ENCODE data around the gene IL1RN. TPM values are rescaled to one million over a fixed set of nuclear protein-coding genes. Genes with fewer than 3 reads are reported as not detected.

Gene IL1RN
- total and polyA plus RNA-seq, 2 of the 8 experiments (the other 6 are each of a cell fraction or from before 2014, with no cell fraction given) = not detected

DNA sequence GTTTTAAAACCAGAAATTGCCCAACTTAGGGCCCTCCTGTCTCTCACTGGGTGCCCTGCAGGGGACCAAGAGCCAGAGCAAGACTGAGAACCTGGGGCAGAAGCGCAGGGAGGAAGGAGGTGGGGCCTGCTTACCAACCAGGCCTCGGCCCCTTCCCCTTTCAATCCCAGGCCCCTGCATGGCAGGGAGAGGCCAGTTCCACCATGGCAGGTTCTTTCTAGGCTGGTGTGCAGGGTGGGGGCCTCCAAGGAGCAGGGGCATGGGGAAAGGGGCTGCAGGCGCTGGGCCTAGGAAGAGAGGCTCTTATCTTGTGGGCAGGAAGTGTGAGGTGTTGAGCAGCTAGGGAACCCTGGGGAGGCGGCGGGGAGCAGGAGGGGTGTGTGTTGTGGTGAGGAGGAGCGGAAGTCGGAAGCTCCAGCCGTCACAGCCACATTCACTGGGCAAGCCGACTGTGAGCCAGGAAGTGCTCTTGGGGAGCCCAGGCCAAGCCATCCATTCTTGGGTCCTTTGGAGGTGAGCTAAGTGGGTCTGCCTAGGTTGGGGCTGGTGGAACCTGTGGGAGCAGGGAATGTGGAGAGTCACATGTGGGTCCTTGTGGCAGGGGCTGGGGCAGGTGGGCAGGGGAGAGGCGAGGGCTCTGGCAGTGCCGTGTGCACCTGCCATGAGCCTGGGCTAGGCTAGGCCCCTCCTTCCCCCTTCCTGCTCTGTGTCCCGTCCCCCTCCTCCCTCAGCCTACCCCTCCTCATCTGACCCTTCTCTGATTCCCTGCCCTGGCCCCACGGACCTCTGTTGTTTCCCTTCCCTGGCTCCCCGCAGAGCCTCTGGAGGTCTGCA lies 46.4 kb downstream of the IL1RN start, which contains the start of gene PSD4:
TSS of gene PSD4 (plus strand) at position 430 of the 834 bp plus-strand sequence. CDS start 8,486 bp downstream, outside the sequence.
- no peak within 1 kb of the TSS for H4K5ac ChIP-seq (ENCODE audit: insufficient read length, low read depth, low read length)
- H3K56ac ChIP-seq (replicated peaks; ENCODE audit: insufficient read length, low read depth, low read length) = no peak within 1 kb of the TSS
- no peaks in the 10 kb centered on the region for H3K23me2 ChIP-seq (ENCODE audit: low read depth, low read length)
- no peak within 1 kb of the TSS for H3K4me3 ChIP-seq (ENCODE audit: extremely low read depth in 1 of 4, insufficient read depth in 2 of 4, low read depth in 3 of 4, low read length in 4 of 4)
- peak within 1 kb of the TSS; percentile 17; the same call in 1 of the 2 replicates for H2BK12ac ChIP-seq (ENCODE audit: low read depth, low read length)
- H4K8ac ChIP-seq (ENCODE audit: extremely low read depth, insufficient read depth, low read length) = no peak within 1 kb of the TSS
- no peak within 1 kb of the TSS for H2BK15ac ChIP-seq (ENCODE audit: low read length)
- no peaks in the 10 kb centered on the region for H3K79me2 ChIP-seq (ENCODE audit: control insufficient read depth in 1 of 2, insufficient read depth in 2 of 2, low read length in 2 of 2)
- no peaks in the 10 kb centered on the region for H3K9me3 ChIP-seq (ENCODE audit: insufficient read depth in 2 of 2, low read depth in 1 of 2, low read length in 1 of 2)
- H3K14ac ChIP-seq (ENCODE audit: insufficient read length) = no peak within 1 kb of the TSS
- H4K91ac ChIP-seq (replicated peaks; ENCODE audit: insufficient read length, low read length) = no peak within 1 kb of the TSS
- ChIA-PET POLR2A (ENCODE audit: partially characterized antibody) (interaction anchor here (1.6 to 2.0 kb wide), 2 partner anchors 9 kb away, joined by 4 read pairs; no protein-coding TSS in a partner anchor), CTCF (ENCODE audit: partially characterized antibody) (interaction anchor here (0.7 to 6.2 kb wide), 16 partner anchors 9 to 115 kb away, joined by 3 to 63 read pairs (median 6); partner anchors contain the start of gene IL36RN)
- no peak within 1 kb of the TSS for H2BK20ac ChIP-seq (ENCODE audit: low read length)
- H3K36me3 ChIP-seq (ENCODE audit: control insufficient read depth in 2 of 4, insufficient read depth in 4 of 4, low read length in 3 of 4) = no peaks in the 10 kb centered on the region
- no peak within 1 kb of the TSS for H2AK5ac ChIP-seq (ENCODE audit: low read depth, low read length)
- FAIRE-seq = no peak
- 79% methylated on average over 8 of the region's 14 CpGs; no CpG with 5 or more reads in 1 of the 2 experiments for WGBS, 2 experiments (ENCODE audit: extremely low coverage in 1 of 2, insufficient coverage in 1 of 2, insufficient read length in 1 of 2, insufficient replicate concordance in 2 of 2, low coverage in 1 of 2, low lambda C conversion rate in 2 of 2, missing lambda C conversion rate in 1 of 2)
- H3K27me3 ChIP-seq (replicated peaks in 1 of 4; ENCODE audit: control insufficient read depth in 3 of 4, extremely low read depth in 1 of 4, insufficient read depth in 3 of 4, low read length in 3 of 4) = no peaks in the 10 kb centered on the region
- no peak within 1 kb of the TSS for H2BK120ac ChIP-seq (replicated peaks; ENCODE audit: low read depth, low read length)
- no peak within 1 kb of the TSS for H3K27ac ChIP-seq (ENCODE audit: low read depth, low read length)
- DNase-seq (ENCODE audit: low read depth in 1 of 2, low spot score in 2 of 2) = no peak
- no peak within 1 kb of the TSS for H2BK5ac ChIP-seq (ENCODE audit: low read depth, low read length)
- H3K4me2 ChIP-seq (ENCODE audit: insufficient read depth in 1 of 2, low read depth in 2 of 2, low read length in 2 of 2) = no peak within 1 kb of the TSS
- H3K18ac ChIP-seq (ENCODE audit: extremely low read depth, low read length) = 0 out of 2 replicates have a peak within 1 kb of the TSS, but pooled peaks have one; percentile 7
- no peak within 1 kb of the TSS for H3K9ac ChIP-seq (replicated peaks in 1 of 4; ENCODE audit: extremely low read depth in 1 of 4, low read depth in 3 of 4, low read length in 3 of 4)
- H2AFZ ChIP-seq (ENCODE audit: low read length) = no peak within 1 kb of the TSS
- peaks cover 0 to 3% (median 0%) of the 10 kb centered on the region in 4 experiments; a peak in 3 of 7 replicates for H3K4me1 ChIP-seq (replicated peaks in 1 of 4; ENCODE audit: control insufficient read depth in 3 of 4, insufficient read depth in 4 of 4, low read length in 3 of 4)
- TF ChIP-seq ZNF274 (IDR thresholded peaks at IDR 0.05; ENCODE audit: borderline replicate concordance, extremely low read depth, low read length) = no peak
- no peak for TF ChIP-seq BCL11A (IDR thresholded peaks at IDR 0.05; ENCODE audit: low read depth in 2 of 2, low read length in 2 of 2)
- TF ChIP-seq SRF (IDR thresholded peaks at IDR 0.05; ENCODE audit: low read depth, low read length) = no peak
- TF ChIP-seq CEBPB (IDR thresholded peaks at IDR 0.05; ENCODE audit: low read depth, low read length) = no peak
- no peak for TF ChIP-seq MAFK (IDR thresholded peaks at IDR 0.05; ENCODE audit: low read depth, low read length)
- TF ChIP-seq TBP (IDR thresholded peaks at IDR 0.05; ENCODE audit: low read depth, low read length) = no peak
- TF ChIP-seq RFX5 (IDR thresholded peaks at IDR 0.05; ENCODE audit: borderline replicate concordance, low read depth, low read length) = no peak
- no peak for TF ChIP-seq SP2 (IDR thresholded peaks at IDR 0.05; ENCODE audit: low read length)
- TF ChIP-seq CBX5 (IDR thresholded peaks at IDR 0.05; ENCODE audit: low read depth, low read length) = no peak
- TF ChIP-seq SIRT6 (IDR thresholded peaks at IDR 0.05; ENCODE audit: low read length) = no peak
- no peak for TF ChIP-seq GTF2F1 (IDR thresholded peaks at IDR 0.05; ENCODE audit: borderline replicate concordance, low read depth, low read length)
- H3K4ac ChIP-seq (replicated peaks; ENCODE audit: insufficient read length, low read depth, low read length) = no peak within 1 kb of the TSS
- no peaks in the 10 kb centered on the region for H3K79me1 ChIP-seq (ENCODE audit: low read depth, low read length)
- no peak within 1 kb of the TSS for H3K23ac ChIP-seq (ENCODE audit: insufficient read length)
- no peaks in the 10 kb centered on the region for H4K20me1 ChIP-seq (replicated peaks in 1 of 2; ENCODE audit: control insufficient read depth in 1 of 2, insufficient read depth in 2 of 2, low read length in 2 of 2)

Data from H1 (cell line).